Common myeloid progenitor, CD34-positive (primary cell): ENCODE measurements around the gene NOPCHAP1. TPM values are rescaled to one million over a fixed set of nuclear protein-coding genes. Genes with fewer than 3 reads are reported as not detected.
"Not testable (repeated sequence)": the region's sequence is repeated elsewhere in the genome, so short reads cannot be mapped to it uniquely, and the experiment has no call there.

ENCODE experiments used
- CTCF ChIA-PET: fragments of 350-600 bp; sonication (Branson Sonifier 250); formaldehyde crosslinking; loops from one replicate; lab custom pipeline; 2021; ENCODE audit warnings: antibody characterized with exemption; lab: Charles Lee
- POLR2A ChIA-PET: fragments of 350-600 bp; sonication (Branson Sonifier 250); formaldehyde crosslinking; loops from one replicate; lab custom pipeline; 2021; ENCODE audit warnings: antibody characterized with exemption; lab: Charles Lee
- DNase-seq, 3 donors: peaks; one replicate each; pipeline versions ENCODE4 v3.0.0 to v3.0.0-alpha.2; 2013
- H3K27ac ChIP-seq, 2 experiments: 1 replicate in 1 of 2; 2 replicates in 1 of 2; pipeline ENCODE4 v1.7.0; 2013; ENCODE audit warnings: inconsistent platforms in 2 of 2, low read length in 2 of 2, mild to moderate bottlenecking in 2 of 2, low read depth in 1 of 2, moderate library complexity in 1 of 2; ENCODE audit not compliant: severe bottlenecking in 2 of 2, insufficient read depth in 1 of 2, poor library complexity in 1 of 2
- H3K27me3 ChIP-seq, 5 experiments: replicated peaks in 2 of 5; 1 replicate in 3 of 5; 2 replicates in 2 of 5; pipeline versions ENCODE4 v1.6.1 to v1.7.0; 2013; ENCODE audit warnings: low read length in 4 of 5, mild to moderate bottlenecking in 2 of 5, moderate library complexity in 2 of 5, inconsistent platforms in 1 of 5; ENCODE audit not compliant: insufficient read depth in 5 of 5, control insufficient read depth in 4 of 5
- H3K36me3 ChIP-seq, 4 experiments: 1 replicate in 2 of 4; 2 replicates in 2 of 4; pipeline versions ENCODE4 v1.6.1 to v1.7.0; 2013; ENCODE audit warnings: low read length in 3 of 4, control low read depth in 1 of 4, mild to moderate bottlenecking in 1 of 4; ENCODE audit not compliant: control insufficient read depth in 4 of 4, insufficient read depth in 4 of 4
- H3K4me1 ChIP-seq, 4 experiments: 1 replicate in 3 of 4; 2 replicates in 1 of 4; pipeline versions ENCODE4 v1.6.1 to v1.7.1; 2013; ENCODE audit warnings: low read length in 3 of 4, mild to moderate bottlenecking in 3 of 4, control low read depth in 1 of 4, inconsistent platforms in 1 of 4, moderate library complexity in 1 of 4; ENCODE audit not compliant: control insufficient read depth in 4 of 4, insufficient read depth in 4 of 4; ENCODE audit errors: control extremely low read depth in 1 of 4
- H3K4me3 ChIP-seq, 7 experiments: 1 replicate in 4 of 7; 2 replicates in 3 of 7; pipeline versions ENCODE4 v1.5.1 to v1.7.0; 2013; ENCODE audit warnings: mild to moderate bottlenecking in 7 of 7, low read length in 6 of 7, moderate library complexity in 6 of 7, inconsistent platforms in 2 of 7, low read depth in 2 of 7, control low read depth in 1 of 7; ENCODE audit not compliant: insufficient read depth in 4 of 7, control insufficient read depth in 1 of 7; ENCODE audit errors: extremely low read depth in 1 of 7
- H3K9me3 ChIP-seq, 5 experiments: 1 replicate in 4 of 5; 2 replicates in 1 of 5; pipeline versions ENCODE4 v1.6.1 to v1.7.1; 2013; ENCODE audit warnings: low read length in 4 of 5, mild to moderate bottlenecking in 2 of 5, inconsistent platforms in 1 of 5, low read depth in 1 of 5, moderate library complexity in 1 of 5; ENCODE audit not compliant: control insufficient read depth in 4 of 5, insufficient read depth in 2 of 5; ENCODE audit errors: control extremely low read depth in 1 of 5
- WGBS: methylation state at CpG from one replicate; pipeline ENCODE4 v1.1.5; 2013; ENCODE audit not compliant: insufficient coverage; 5-methylcytosine and 5-hydroxymethylcytosine counted together
- polyA plus RNA-seq: library from polyadenylated mRNA; unstranded; fragments of 120-200 nt; gene quantifications from one replicate; pipeline ENCODE4 v1.2.1, GENCODE V29; 2013

The NOPCHAP1 gene, protein sequence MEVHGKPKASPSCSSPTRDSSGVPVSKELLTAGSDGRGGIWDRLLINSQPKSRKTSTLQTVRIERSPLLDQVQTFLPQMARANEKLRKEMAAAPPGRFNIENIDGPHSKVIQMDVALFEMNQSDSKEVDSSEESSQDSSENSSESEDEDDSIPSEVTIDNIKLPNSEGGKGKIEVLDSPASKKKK
- polyA plus RNA-seq, result 14.4 TPM

DNA sequence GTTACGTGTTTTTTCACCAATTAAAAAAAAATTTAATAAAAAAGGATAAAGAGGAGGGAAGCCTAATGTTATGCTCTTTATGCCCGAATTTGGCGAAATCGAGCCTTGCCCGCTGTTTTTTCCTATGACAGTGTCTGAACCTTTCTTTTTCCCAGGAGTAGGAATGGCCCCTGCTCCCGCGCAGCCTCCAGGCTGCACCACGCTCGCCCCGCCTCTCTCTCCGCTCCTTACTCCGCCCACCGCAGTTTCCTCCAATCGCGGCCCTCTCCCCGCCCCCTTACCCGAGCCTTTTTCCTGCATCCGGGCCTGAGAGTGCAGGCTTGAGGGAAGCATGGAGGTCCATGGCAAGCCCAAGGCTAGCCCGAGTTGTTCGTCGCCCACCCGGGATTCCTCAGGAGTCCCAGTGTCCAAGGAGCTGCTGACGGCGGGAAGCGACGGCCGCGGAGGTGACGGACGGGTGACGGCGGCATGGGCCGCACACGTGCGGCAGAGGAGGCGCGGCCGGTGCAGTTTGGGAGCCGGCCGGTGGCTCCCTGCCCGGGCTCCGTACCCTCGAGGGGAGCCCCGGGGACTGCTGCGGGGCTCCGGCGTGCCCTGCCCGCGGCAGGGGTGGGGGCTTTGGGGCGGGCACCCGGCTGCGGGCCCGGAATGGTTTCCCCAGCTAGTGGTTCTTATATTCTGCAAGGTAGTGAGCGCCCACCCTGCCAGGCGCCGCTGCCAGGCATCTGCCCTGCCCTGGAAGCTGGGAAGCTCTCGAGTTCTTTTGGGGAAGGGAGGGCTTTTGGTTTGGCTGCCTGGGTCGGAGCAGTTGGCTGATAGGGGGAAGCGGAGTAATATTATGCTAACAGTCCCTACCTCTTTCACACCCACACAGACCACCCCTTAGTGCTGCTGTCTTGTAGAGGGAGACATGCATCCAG, at the start of gene NOPCHAP1:
NOPCHAP1 (plus strand) TSS at position 295 of the 920 bp plus-strand sequence; CDS start at position 332, 37 bp downstream.
- peak within 1 kb of the TSS in 1 of 2 experiments; percentile 59 for H3K27ac ChIP-seq
- H3K9me3 ChIP-seq, result peaks cover 0 to 4% (median 3%) of the 10 kb centered on the region in 5 experiments
- CTCF ChIA-PET, result interaction anchor here (1.0 to 1.2 kb wide), 2 partner anchors 9 to 89 kb away, joined by 3 read pairs; no protein-coding TSS in a partner anchor
- H3K4me3 ChIP-seq, result peak within 1 kb of the TSS; percentile 68 to 97 (median 87)
- WGBS, result under 1% methylated on average over 50 of the region's 59 CpGs
- peaks cover 5 to 32% (median 19%) of the 10 kb centered on the region in 4 experiments for H3K36me3 ChIP-seq
- H3K27me3 ChIP-seq, result no peaks in the 10 kb centered on the region
- POLR2A ChIA-PET, result no interaction called here
- H3K4me1 ChIP-seq, result peaks cover 3 to 17% (median 10%) of the 10 kb centered on the region in 4 experiments
- DNase-seq, result peak; percentile 71 to 77 (median 72)

DNA sequence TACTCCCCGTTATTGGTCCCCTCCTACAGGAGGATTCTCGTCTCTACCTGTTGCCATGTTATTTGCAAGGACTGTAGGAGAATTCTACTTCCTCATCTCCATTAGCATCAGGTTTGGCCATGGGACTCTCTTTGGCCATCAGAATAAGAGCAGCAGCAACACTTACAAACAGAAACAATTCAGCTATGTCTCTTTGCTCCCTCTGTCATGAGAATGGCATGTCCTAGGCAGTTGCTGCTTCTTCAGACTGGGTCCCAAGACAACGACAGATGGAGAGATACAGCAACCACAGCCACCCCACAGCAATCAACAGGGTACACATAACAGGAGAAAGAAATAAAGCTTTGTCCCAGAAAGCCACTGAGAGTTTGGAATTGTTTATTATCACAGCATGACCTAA, 47.7 kb upstream of the NOPCHAP1 start:
- no CpG with 5 or more reads among the region's 3 CpGs for WGBS
- POLR2A ChIA-PET, result no interaction called here
- no peaks in the 10 kb centered on the region for H3K4me1 ChIP-seq
- DNase-seq, result no peak
- H3K27me3 ChIP-seq, result no peaks in the 10 kb centered on the region
- no peaks in the 10 kb centered on the region for H3K36me3 ChIP-seq
- no peak overlapping the region for H3K4me3 ChIP-seq
- no peak overlapping the region for H3K27ac ChIP-seq
- H3K9me3 ChIP-seq, result peaks cover 0 to 7% (median 0%) of the 10 kb centered on the region in 5 experiments
- CTCF ChIA-PET, result no interaction called here

DNA sequence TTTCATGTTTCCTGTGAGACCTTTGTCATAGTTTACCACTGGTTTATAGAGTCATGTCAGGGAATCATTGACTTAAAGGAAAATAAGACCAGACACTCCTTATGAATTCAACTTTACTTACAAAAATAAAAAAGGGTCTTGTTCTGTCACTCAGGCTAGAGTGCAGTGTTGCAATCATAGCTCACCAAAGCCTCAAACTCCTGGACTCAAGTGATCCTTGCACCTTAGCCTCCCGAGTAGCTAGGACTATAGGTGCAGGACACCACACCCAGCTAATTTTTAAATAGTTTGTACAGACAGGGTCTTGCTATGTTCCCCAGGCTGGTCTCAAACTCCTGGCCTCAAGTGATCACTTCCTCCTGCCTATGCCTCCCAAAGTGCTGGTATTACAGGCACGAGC, 47.0 kb upstream of the NOPCHAP1 start:
- Histone ChIP-seq H3K27ac (no peak overlapping the region), H3K9me3 (peaks cover 0 to 11% (median 0%) of the 10 kb centered on the region in 5 experiments), H3K4me3 (no peak overlapping the region), H3K27me3 (no peaks in the 10 kb centered on the region), H3K36me3 (no peaks in the 10 kb centered on the region), H3K4me1 (no peaks in the 10 kb centered on the region)
- ChIA-PET POLR2A (no interaction called here), CTCF (interaction anchor here (0.6 kb wide), 1 partner anchor 322 kb away, joined by 3 read pairs; no protein-coding TSS in a partner anchor)
- WGBS, result 83% methylated on average over 1 of the region's 2 CpGs
- no peak for DNase-seq

DNA sequence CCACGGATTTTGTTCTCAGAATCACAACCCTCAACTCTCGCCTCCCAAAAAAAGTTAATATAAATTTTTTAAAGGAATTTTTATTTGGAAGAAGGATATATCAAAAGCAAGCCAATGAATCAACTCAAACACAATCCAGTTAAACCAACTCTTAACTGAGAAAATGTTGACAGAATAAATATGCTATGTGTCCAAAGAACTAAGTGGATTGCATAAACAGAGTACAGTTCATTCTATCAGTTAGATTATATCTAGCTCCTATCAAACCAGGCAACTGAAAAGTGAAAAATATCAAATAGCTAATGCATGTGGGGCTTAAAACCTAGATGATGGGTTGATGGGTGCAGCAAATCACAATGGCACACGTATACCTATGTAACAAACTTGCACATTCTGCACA, 44.7 kb upstream of the NOPCHAP1 start:
- POLR2A ChIA-PET, result no interaction called here
- Histone ChIP-seq H3K9me3 (peaks cover 0 to 17% (median 1%) of the 10 kb centered on the region in 5 experiments), H3K4me1 (no peaks in the 10 kb centered on the region), H3K4me3 (no peak overlapping the region), H3K36me3 (no peaks in the 10 kb centered on the region), H3K27me3 (no peaks in the 10 kb centered on the region), H3K27ac (no peak overlapping the region)
- DNase-seq, result no peak
- no CpG with 5 or more reads among the region's 3 CpGs for WGBS
- CTCF ChIA-PET, result no interaction called here

DNA sequence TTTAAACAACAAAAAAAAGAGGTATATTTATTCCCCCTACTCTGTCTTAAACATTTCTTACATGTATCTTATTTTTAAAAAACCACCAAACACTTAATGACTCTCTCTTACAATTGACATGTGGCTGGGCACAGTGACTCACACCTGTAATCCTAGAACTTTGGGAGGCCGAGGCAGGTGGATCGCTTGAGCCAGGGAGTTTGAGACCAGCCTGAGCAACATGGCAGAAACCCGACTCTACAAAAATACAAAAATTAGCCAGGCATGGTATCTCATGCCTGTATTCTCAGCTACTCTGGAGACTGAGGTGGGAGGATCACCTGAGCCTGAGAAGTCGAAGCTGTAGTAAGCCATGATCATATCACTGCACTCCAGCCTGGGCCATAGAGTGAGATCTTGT, 44.0 kb upstream of the NOPCHAP1 start:
- H3K4me1 ChIP-seq, result no peaks in the 10 kb centered on the region
- H3K9me3 ChIP-seq, result peaks cover 0 to 17% (median 1%) of the 10 kb centered on the region in 5 experiments
- no peak overlapping the region for H3K4me3 ChIP-seq
- H3K27ac ChIP-seq, result no peak overlapping the region
- CTCF ChIA-PET, result interaction anchor here (1.0 kb wide), 1 partner anchor 17 kb away, joined by 4 read pairs; no protein-coding TSS in a partner anchor
- WGBS, result 89% methylated on average over 4 of the region's 4 CpGs
- H3K36me3 ChIP-seq, result no peaks in the 10 kb centered on the region
- no peaks in the 10 kb centered on the region for H3K27me3 ChIP-seq
- no peak for DNase-seq
- POLR2A ChIA-PET, result no interaction called here

DNA sequence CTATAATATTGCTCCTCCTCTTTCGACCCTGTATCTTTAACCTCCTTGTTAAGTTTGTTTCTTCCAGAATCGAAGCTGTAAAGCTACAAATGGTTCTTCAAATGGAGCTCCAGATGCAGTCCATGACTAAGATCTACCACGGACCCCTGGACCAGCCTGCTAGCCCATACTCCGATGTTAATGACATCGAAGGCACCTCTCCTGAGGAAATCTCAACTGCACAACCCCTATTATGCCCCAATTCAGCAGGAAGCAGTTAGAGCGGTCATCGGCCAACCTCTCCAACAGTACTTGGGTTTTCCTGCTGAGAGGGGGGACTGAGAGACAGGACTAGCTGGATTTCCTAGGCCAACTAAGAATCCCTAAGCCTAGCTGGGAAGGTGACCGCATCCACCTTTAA, 42.7 kb upstream of the NOPCHAP1 start:
- CTCF ChIA-PET, result interaction anchor here (1.1 kb wide), 1 partner anchor 108 kb away, joined by 3 read pairs; no protein-coding TSS in a partner anchor
- POLR2A ChIA-PET, DNase-seq, H3K27ac ChIP-seq, H3K4me3 ChIP-seq, H3K36me3 ChIP-seq, H3K4me1 ChIP-seq, H3K27me3 ChIP-seq: not testable (repeated sequence)
- WGBS, result 98% methylated on average over 6 of the region's 8 CpGs
- H3K9me3 ChIP-seq, result peaks cover 0 to 17% (median 1%) of the 10 kb centered on the region in 5 experiments
